ENCODE data around the gene NALCN. TPM values are rescaled to one million over a fixed set of nuclear protein-coding genes. Genes with fewer than 3 reads are reported as not detected.
A peak's percentile ranks its signal among the peaks of the same experiment; 100 is the strongest.

NALCN gene
- total RNA-seq, 2 donors from 2014 or later, result not detected

DNA sequence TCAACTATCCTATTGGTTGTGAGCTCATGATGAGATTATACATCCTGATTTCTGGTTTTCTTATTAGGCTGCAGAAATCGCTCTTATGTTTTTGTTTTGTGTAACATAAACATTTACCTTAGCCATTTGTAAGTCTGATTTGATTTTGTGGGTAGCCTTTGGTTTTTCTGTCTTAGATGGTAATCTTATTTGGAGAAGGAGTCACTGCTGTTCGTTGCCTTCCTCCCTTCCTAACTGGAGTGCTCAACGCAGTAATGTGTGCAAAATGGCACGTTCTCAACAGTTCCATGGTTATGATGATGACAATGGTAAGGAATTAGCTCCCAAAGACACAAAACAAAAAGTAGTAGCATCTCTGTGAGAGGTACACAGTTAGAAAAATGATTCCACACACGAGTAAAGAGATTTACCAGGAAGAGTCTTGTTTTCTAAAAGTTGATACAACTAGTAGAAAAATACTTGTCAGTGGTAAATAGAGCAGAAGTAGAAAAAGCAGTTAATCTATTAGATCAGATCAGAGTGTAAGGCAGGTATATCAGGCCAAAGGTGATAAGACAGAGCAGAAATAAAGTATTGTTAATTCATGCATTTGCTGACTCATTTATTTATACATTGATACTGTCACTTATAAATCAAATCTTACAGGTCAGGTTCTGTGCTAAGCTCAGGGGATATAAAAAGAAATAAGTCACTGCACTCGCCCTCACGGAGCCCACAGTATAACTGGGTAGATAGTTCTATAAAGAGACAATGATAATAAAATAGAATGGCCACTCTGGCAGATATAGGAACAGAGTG lies 270.0 kb downstream of the NALCN start:
- no peak for ATAC-seq
- no peak for DNase-seq (ENCODE audit: low spot score in 2 of 2)
- no peak overlapping the region for H3K27ac Mint-ChIP-seq
- no peaks in the 10 kb centered on the region for H3K36me3 Mint-ChIP-seq
- H3K9me3 Mint-ChIP-seq, result no peaks in the 10 kb centered on the region

GRCh38 chr13:101144808-101145419 lies 271.4 kb downstream of the NALCN start:
- no peaks in the 10 kb centered on the region for H3K36me3 Mint-ChIP-seq
- H3K9me3 Mint-ChIP-seq, result no peaks in the 10 kb centered on the region
- ATAC-seq, result peak in 1 of 2 donors; percentile 37
- DNase-seq (ENCODE audit: low spot score in 2 of 2), result peak in 1 of 2 donors; percentile 5
- H3K27ac Mint-ChIP-seq, result no peak overlapping the region

DNA sequence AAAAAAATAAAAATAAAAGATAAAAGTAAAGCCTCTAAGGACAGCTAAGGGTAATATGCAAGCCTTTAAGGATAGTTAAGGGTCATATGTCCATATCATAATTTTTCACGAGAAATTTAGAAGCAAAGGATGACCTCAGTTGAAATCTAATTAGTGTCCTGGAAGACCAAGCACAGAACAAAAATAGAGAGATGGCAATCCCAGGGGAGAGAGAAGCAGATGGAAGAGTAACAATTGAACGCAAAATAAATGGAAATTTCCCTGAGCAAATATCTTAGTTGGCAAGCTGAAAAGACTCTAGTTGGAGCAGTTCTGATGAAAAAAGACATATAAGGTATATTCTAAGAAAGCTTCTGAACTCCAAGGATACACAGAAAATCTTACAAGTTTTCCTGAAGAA lies 275.4 kb downstream of the NALCN start:
- ATAC-seq (no peak), DNase-seq (ENCODE audit: low spot score in 2 of 2) (no peak)
- no peaks in the 10 kb centered on the region for H3K36me3 Mint-ChIP-seq
- H3K27ac Mint-ChIP-seq, result no peak overlapping the region
- H3K9me3 Mint-ChIP-seq, result peaks cover 6 to 7% of the 10 kb centered on the region in 2 donors

DNA sequence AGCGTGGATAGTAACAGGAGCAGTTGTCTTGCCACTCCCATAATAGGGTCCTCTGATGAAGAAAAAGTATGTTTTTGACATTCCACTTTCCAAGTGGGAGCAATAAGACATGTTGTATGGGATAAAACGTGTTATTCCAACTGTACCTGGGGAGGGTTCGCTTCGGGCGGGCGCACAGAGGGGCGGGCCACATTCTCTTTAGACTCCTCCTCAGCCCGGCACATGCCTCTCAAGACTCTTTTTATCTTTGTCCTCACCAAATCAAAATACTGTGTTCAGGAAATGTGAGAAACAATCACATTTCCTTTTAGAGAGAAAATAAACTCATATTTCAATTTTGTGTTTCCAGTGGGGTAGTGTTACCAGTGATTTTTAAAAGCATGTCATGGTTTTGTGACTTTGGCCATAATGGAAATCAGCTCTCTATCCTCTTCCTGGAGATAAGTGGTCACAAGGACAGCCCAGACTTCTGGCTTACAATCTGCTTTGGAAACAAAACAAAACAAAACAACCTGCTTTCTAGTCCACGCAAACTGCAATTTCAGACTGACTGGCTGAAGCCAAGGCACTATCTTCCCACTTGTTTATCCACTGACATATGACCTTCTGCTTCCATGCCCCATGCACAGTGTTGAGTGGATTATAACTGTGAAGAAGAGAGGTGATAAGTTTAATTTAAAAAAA lies 276.1 kb downstream of the NALCN start:
- Mint-ChIP-seq H3K27ac (no peak overlapping the region), H3K36me3 (no peaks in the 10 kb centered on the region), H3K9me3 (peaks cover 6 to 7% of the 10 kb centered on the region in 2 donors)
- DNase-seq (ENCODE audit: low spot score in 2 of 2) (no peak), ATAC-seq (no peak)

GRCh38 chr13:101139081-101139480 lies 277.2 kb downstream of the NALCN start:
- Mint-ChIP-seq H3K9me3 (peaks cover 6 to 7% of the 10 kb centered on the region in 2 donors), H3K27ac (no peak overlapping the region), H3K36me3 (no peaks in the 10 kb centered on the region)
- DNase-seq (ENCODE audit: low spot score in 2 of 2) (no peak), ATAC-seq (no peak)

GRCh38 chr13:101127741-101128353 lies 288.5 kb downstream of the NALCN start:
- H3K36me3 Mint-ChIP-seq, result no peaks in the 10 kb centered on the region
- no peak overlapping the region for H3K27ac Mint-ChIP-seq
- no peaks in the 10 kb centered on the region for H3K9me3 Mint-ChIP-seq
- ATAC-seq (peak; percentile 47 to 80), DNase-seq (ENCODE audit: low spot score in 2 of 2) (peak in 1 of 2 donors; percentile 21)

DNA sequence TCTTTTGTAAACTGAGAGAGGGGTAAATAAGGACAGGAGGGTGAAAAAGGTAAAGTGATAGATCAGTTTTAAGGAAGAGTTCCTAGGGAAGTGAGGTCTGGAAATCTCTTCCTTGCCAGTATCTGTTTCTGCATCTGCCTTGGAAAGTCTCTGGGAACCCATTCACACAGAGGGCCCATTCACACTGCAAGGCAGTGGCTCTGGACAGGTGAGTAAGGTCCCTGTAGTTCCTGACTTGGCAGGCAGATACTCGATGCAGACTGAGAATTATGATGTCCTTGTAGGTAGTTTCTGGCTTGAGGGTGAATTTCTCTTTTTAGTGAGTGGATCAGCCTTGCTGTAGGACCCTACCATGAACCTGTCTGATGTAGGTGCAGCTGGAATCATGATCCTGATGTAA lies 293.3 kb downstream of the NALCN start:
- H3K27ac Mint-ChIP-seq, result no peak overlapping the region
- DNase-seq (ENCODE audit: low spot score in 2 of 2) (no peak), ATAC-seq (no peak)
- H3K9me3 Mint-ChIP-seq, result no peaks in the 10 kb centered on the region
- H3K36me3 Mint-ChIP-seq, result no peaks in the 10 kb centered on the region

GRCh38 chr13:101121608-101122007 lies 294.7 kb downstream of the NALCN start:
- H3K27ac Mint-ChIP-seq, result no peak overlapping the region
- DNase-seq (ENCODE audit: low spot score in 2 of 2) (no peak), ATAC-seq (no peak)
- no peaks in the 10 kb centered on the region for H3K36me3 Mint-ChIP-seq
- no peaks in the 10 kb centered on the region for H3K9me3 Mint-ChIP-seq

GRCh38 chr13:101120007-101120406 lies 296.3 kb downstream of the NALCN start:
- H3K36me3 Mint-ChIP-seq, result no peaks in the 10 kb centered on the region
- DNase-seq (ENCODE audit: low spot score in 2 of 2) (no peak), ATAC-seq (no peak)
- no peaks in the 10 kb centered on the region for H3K9me3 Mint-ChIP-seq
- H3K27ac Mint-ChIP-seq, result no peak overlapping the region

DNA sequence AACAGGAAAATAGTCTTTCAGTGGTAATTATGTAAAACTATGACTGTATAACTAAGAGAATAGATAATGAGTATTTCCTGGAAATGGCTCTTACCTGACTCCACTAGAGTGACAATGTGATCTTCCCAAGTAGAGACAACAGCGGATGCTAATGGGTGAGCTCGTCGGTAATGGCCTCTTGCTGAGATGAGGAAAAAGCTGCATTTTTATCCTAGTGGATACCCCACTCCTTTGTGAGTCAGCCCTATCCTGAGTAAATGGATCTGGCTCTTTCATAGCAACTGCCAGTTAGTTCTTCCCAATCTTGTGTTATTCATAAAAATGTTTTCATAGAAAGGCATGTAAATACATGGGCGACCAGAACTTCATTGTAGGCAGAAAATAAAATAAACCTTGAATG lies 299.5 kb downstream of the NALCN start:
- Mint-ChIP-seq H3K36me3 (no peaks in the 10 kb centered on the region), H3K9me3 (no peaks in the 10 kb centered on the region), H3K27ac (no peak overlapping the region)
- ATAC-seq (no peak), DNase-seq (ENCODE audit: low spot score in 2 of 2) (no peak)

GRCh38 chr13:101116341-101116740 lies 300.0 kb downstream of the NALCN start:
- Mint-ChIP-seq H3K9me3 (no peaks in the 10 kb centered on the region), H3K36me3 (no peaks in the 10 kb centered on the region)
- no peak for ATAC-seq

GRCh38 chr13:101115762-101116171 lies 300.5 kb downstream of the NALCN start:
- no peak for DNase-seq (ENCODE audit: low spot score in 2 of 2)
- no peak overlapping the region for H3K27ac Mint-ChIP-seq
- ATAC-seq, result no peak
- no peaks in the 10 kb centered on the region for H3K36me3 Mint-ChIP-seq
- H3K9me3 Mint-ChIP-seq, result no peaks in the 10 kb centered on the region

More at GRCh38 chr13:101116341-101116740, 300.0 kb downstream of the NALCN start:
- H3K27ac Mint-ChIP-seq, result no peak overlapping the region
- no peak for DNase-seq (ENCODE audit: low spot score in 2 of 2)

- DNase-seq (ENCODE audit: low spot score in 2 of 2), result no peak
- no peak for ATAC-seq
- peaks cover 0 to under 1% of the 10 kb centered on the region in 2 donors for H3K36me3 Mint-ChIP-seq
- no peak overlapping the region for H3K27ac Mint-ChIP-seq
- no peaks in the 10 kb centered on the region for H3K9me3 Mint-ChIP-seq
These were observed 304.4 kb downstream of the NALCN start for GRCh38 chr13:101111894-101112293.

GRCh38 chr13:101109005-101109404 lies 307.3 kb downstream of the NALCN start:
- H3K36me3 Mint-ChIP-seq, result peaks cover 0 to 9% of the 10 kb centered on the region in 2 donors

DNA sequence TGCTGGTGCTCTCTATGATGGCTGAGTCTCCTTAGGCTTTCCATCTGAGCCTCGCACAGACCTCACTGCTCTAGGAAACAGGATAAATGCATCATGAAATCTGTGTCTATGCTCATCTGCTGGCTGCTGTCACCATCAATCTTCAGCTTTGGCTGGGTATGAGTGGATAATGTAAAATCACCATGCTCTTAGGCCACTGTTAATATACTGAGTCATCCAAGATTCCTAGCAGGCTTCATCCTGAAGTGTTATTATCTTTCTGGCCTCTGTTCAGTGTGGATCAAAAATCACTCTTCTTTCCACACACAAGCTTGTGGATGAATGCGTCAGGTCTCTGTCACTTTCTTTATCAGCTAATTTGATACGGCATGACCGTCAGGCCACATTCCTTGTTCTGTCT lies 317.4 kb downstream of the NALCN start:
- Mint-ChIP-seq H3K9me3 (no peaks in the 10 kb centered on the region), H3K36me3 (no peaks in the 10 kb centered on the region), H3K27ac (no peak overlapping the region)
- no peak for ATAC-seq
- DNase-seq (ENCODE audit: low spot score in 2 of 2), result no peak

More at GRCh38 chr13:101109005-101109404, 307.3 kb downstream of the NALCN start:
- Mint-ChIP-seq H3K27ac (no peak overlapping the region), H3K9me3 (peaks cover 5% of the 10 kb centered on the region in 2 donors)
- DNase-seq (ENCODE audit: low spot score in 2 of 2) (no peak), ATAC-seq (no peak)

GRCh38 chr13:101092985-101093384 lies 323.3 kb downstream of the NALCN start:
- Mint-ChIP-seq H3K36me3 (no peaks in the 10 kb centered on the region), H3K27ac (no peak overlapping the region), H3K9me3 (no peaks in the 10 kb centered on the region)
- no peak for DNase-seq (ENCODE audit: low spot score in 2 of 2)
- ATAC-seq, result no peak

GRCh38 chr13:101090287-101090686 lies 326.0 kb downstream of the NALCN start:
- no peak overlapping the region for H3K27ac Mint-ChIP-seq
- no peaks in the 10 kb centered on the region for H3K36me3 Mint-ChIP-seq
- ATAC-seq (peak in 1 of 2 donors; percentile 48), DNase-seq (ENCODE audit: low spot score in 2 of 2) (no peak)
- no peaks in the 10 kb centered on the region for H3K9me3 Mint-ChIP-seq
